Tibial nerve (tissue), 4 donors: Measurements from ENCODE around the gene MGAT3. TPM values are rescaled to one million over a fixed set of nuclear protein-coding genes. Genes with fewer than 3 reads are reported as not detected.

Experiments
- DNase-seq, 2 donors: peaks; one replicate each; pipeline ENCODE4 v3.0.0-alpha.2; 2019; ENCODE audit warnings: low spot score in 2 of 2
- H3K27ac ChIP-seq, 4 donors: fragments of 200-600 bp; sonication (generic) in 3 of 4; one replicate each; pipeline ENCODE4 v1.5.1; 2017 to 2019; ENCODE audit warnings: mild to moderate bottlenecking in 1 of 4
- H3K27me3 ChIP-seq, 2 donors: fragments of 200-600 bp; sonication (generic) in 1 of 2; one replicate each; pipeline versions ENCODE4 v1.5.1 to v1.6.0; 2017 to 2019
- H3K36me3 ChIP-seq, 3 donors: fragments of 200-600 bp; sonication (generic); one replicate each; pipeline ENCODE4 v1.5.1; 2018 to 2019
- H3K4me1 ChIP-seq, 4 donors: fragments of 200-600 bp; sonication (generic) in 3 of 4; one replicate each; pipeline ENCODE4 v1.5.1; 2017 to 2019
- H3K4me3 ChIP-seq, 4 donors: fragments of 200-600 bp; sonication (generic) in 3 of 4; one replicate each; pipeline ENCODE4 v1.5.1; 2017 to 2019; ENCODE audit warnings: mild to moderate bottlenecking in 1 of 4, moderate library complexity in 1 of 4
- H3K9me3 ChIP-seq, 4 donors: fragments of 200-600 bp; sonication (generic) in 3 of 4; one replicate each; pipeline ENCODE4 v1.5.1; 2017 to 2019
- CTCF ChIP-seq, 5 experiments: fragments of 200-600 bp in 3 of 5; fragments of 450-650 bp in 2 of 5; sonication (generic) in 3 of 5; IDR thresholded peaks; one replicate each; pipeline ENCODE4 v1.5.1; 2016 to 2019; ENCODE audit warnings: antibody characterized with exemption in 5 of 5, mild to moderate bottlenecking in 3 of 5, moderate library complexity in 2 of 5
- EP300 ChIP-seq, 2 donors: sonication (generic); formaldehyde crosslinking; IDR thresholded peaks; one replicate each; pipeline ENCODE4 v1.6.1; 2017; ENCODE audit warnings: antibody characterized with exemption in 2 of 2, mild to moderate bottlenecking in 1 of 2
- POLR2A ChIP-seq, 2 donors: fragments of 450-650 bp; IDR thresholded peaks; one replicate each; pipeline ENCODE4 v1.6.1; 2017; ENCODE audit warnings: antibody characterized with exemption in 2 of 2, mild to moderate bottlenecking in 2 of 2, moderate library complexity in 2 of 2
- whole genome bisulfite sequencing, 2 donors: methylation state at CpG; one replicate each; pipeline ENCODE4 v1.1.5; 2018; 5-methylcytosine and 5-hydroxymethylcytosine counted together
- total RNA-seq, 4 donors: library from RNA; depleted of rRNA; stranded (reverse); fragments of >200 nt; gene quantifications; one replicate each; pipeline ENCODE4 v1.1.0, GENCODE V29; 2016

Gene MGAT3
- total RNA-seq, 4 donors from 2014 or later: 26.2 to 32.7 (median 32.2) TPM

- Histone ChIP-seq H3K4me3 (no peak overlapping the region), H3K4me1 (peaks cover 0 to 100% (median 61%) of the 10 kb centered on the region in 4 donors), H3K27ac (peak overlapping the region in 3 of 4 donors; percentile 80 to 95 (median 95)), H3K9me3 (no peaks in the 10 kb centered on the region), H3K27me3 (no peaks in the 10 kb centered on the region), H3K36me3 (peaks cover 0 to 9% (median 6%) of the 10 kb centered on the region in 3 donors)
- TF ChIP-seq POLR2A (IDR thresholded peaks at IDR 0.05): no peak
- no peak for TF ChIP-seq CTCF (IDR thresholded peaks at IDR 0.05)
- no peak for TF ChIP-seq EP300 (IDR thresholded peaks at IDR 0.05)
- no peak for DNase-seq
- 93 to 98% methylated on average over 5 of the region's 5 CpGs for WGBS, 2 donors
Observed at GRCh38 chr22:39473851-39474250, 17.0 kb downstream of the MGAT3 start.

- no peak for TF ChIP-seq EP300 (IDR thresholded peaks at IDR 0.05)
- no peak for TF ChIP-seq POLR2A (IDR thresholded peaks at IDR 0.05)
- Histone ChIP-seq H3K27ac (peak overlapping the region in 3 of 4 donors; percentile 80 to 95 (median 95)), H3K4me1 (peaks cover 0 to 99% (median 57%) of the 10 kb centered on the region in 4 donors), H3K27me3 (no peaks in the 10 kb centered on the region), H3K9me3 (no peaks in the 10 kb centered on the region), H3K36me3 (peaks cover 0 to 9% (median 6%) of the 10 kb centered on the region in 3 donors), H3K4me3 (no peak overlapping the region)
- DNase-seq: no peak
- WGBS, 2 donors: 40% methylated on average over 11 of the region's 11 CpGs
Observed at GRCh38 chr22:39474351-39475111, 17.7 kb downstream of the MGAT3 start.

GRCh38 chr22:39475337-39475736 is 18.5 kb downstream of the MGAT3 start:
- WGBS, 2 donors: 49 to 57% methylated on average over 9 of the region's 9 CpGs
- H3K36me3 ChIP-seq: peaks cover 0 to 9% (median 6%) of the 10 kb centered on the region in 3 donors
- no peaks in the 10 kb centered on the region for H3K27me3 ChIP-seq
- peak overlapping the region in 3 of 4 donors; percentile 29 to 95 (median 95) for H3K27ac ChIP-seq
- peaks cover 0 to 99% (median 51%) of the 10 kb centered on the region in 4 donors for H3K4me1 ChIP-seq
- TF ChIP-seq CTCF (IDR thresholded peaks at IDR 0.05): no peak
- TF ChIP-seq POLR2A (IDR thresholded peaks at IDR 0.05): no peak
- TF ChIP-seq EP300 (IDR thresholded peaks at IDR 0.05): no peak
- no peak overlapping the region for H3K4me3 ChIP-seq
- no peak for DNase-seq
- no peaks in the 10 kb centered on the region for H3K9me3 ChIP-seq

DNA sequence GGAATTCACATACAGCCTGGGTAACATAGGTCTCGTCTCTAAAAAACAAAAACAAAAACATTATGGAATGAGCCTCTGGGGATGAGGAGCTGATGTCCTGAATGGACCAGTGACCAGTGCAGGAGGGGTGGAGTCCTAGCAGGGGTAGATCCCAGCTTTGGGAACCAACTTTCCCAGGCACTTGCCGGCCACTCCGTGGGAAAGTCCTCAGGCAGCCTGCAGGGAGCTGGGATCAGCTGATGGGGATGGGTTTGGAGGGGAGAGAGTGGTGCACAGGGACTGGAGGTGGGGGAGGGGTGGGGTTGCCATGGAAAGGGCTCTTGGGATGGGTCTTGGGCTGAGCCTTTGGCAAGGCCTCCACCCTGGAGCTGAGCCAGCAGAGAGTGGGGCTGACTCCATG is 19.1 kb downstream of the MGAT3 start:
- TF ChIP-seq POLR2A (IDR thresholded peaks at IDR 0.05) (no peak), CTCF (IDR thresholded peaks at IDR 0.05) (no peak), EP300 (IDR thresholded peaks at IDR 0.05) (no peak)
- Histone ChIP-seq H3K27ac (peak overlapping the region in 2 of 4 donors; percentile 95), H3K27me3 (no peaks in the 10 kb centered on the region), H3K36me3 (peaks cover 0 to 9% (median 6%) of the 10 kb centered on the region in 3 donors), H3K4me1 (peaks cover 0 to 97% (median 46%) of the 10 kb centered on the region in 4 donors), H3K9me3 (no peaks in the 10 kb centered on the region), H3K4me3 (no peak overlapping the region)
- WGBS, 2 donors: 39% methylated on average over 2 to 3 of the region's 3 CpGs
- DNase-seq: no peak

DNA sequence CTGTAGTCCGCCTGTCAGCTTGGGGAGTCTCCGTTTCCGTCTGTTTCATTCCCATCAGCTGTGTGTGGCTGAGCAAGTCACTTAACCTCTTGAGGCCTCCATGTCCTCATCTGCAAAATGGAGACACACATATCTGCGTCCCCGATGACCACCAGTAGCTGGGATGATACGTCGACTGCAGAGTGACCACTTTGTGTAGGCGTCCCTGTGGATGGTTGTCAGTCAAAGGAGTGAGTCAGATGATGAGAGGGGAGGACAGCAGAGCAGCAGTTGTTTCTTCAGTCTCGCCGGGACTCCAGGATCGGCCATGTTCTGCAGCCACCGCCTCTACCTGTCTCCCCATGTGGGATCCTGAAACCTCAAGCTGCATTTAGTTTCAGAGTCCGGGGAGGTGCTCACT is 19.9 kb downstream of the MGAT3 start:
- no peak for DNase-seq
- WGBS, 2 donors: 78 to 80% methylated on average over 13 of the region's 13 CpGs
- TF ChIP-seq EP300 (IDR thresholded peaks at IDR 0.05): no peak
- no peak for TF ChIP-seq CTCF (IDR thresholded peaks at IDR 0.05)
- no peak for TF ChIP-seq POLR2A (IDR thresholded peaks at IDR 0.05)

More for the DNA sequence above, 19.9 kb downstream of the MGAT3 start:
- Histone ChIP-seq H3K4me3 (no peak overlapping the region), H3K36me3 (peaks cover 0 to 9% (median 6%) of the 10 kb centered on the region in 3 donors), H3K27me3 (no peaks in the 10 kb centered on the region), H3K9me3 (no peaks in the 10 kb centered on the region), H3K27ac (peak overlapping the region in 2 of 4 donors; percentile 19 to 95), H3K4me1 (peaks cover 0 to 89% (median 38%) of the 10 kb centered on the region in 4 donors)
